GM18517 (cell line): Measurements from ENCODE around the gene CDKN1C.
"Not testable (repeated sequence)": the region's sequence is repeated elsewhere in the genome, so short reads cannot be mapped to it uniquely, and the experiment has no call there.

Experiments
- ATAC-seq: cut with Tn5 transposase; IDR thresholded peaks from one replicate; pipeline ENCODE4 v1.9.1; 2021; ENCODE audit warnings: mild to moderate bottlenecking, moderate library complexity; ENCODE audit not compliant: unreplicated experiment

CDKN1C gene

DNA sequence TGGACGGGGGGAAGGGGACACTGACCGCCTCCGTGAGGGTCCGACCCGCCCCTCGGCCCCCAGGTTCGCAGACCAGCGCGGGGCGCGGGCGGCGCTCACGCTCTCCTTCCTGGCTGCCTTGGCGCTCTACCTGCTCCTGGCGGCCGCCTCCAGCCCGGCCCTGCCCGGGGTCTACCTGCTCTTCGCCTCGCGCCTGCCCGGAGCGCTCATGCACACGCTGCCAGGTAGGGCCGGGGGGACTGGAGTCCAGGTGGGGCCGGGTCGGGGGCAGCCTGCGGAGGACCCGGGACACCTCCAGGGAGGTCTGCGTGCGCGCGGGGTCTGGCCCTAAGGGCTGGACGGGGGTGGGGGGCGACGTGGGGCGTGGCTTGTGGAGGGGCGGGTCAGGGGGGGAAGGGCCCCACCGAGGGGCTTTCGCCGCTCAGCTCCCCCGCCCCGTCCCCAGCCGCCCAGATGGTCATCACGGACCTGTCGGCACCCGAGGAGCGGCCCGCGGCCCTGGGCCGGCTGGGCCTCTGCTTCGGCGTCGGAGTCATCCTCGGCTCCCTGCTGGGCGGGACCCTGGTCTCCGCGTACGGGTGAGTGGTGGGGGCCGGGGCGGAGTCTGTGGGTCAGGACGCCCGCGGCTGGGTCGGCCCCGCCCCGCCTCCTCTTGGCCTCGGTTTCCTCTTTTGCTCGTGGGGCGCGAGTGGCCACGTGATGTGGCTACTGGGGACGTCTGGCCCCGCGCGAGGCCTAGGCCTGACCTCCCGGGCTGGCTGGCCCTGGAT lies 23.7 kb upstream of the CDKN1C start:
- ATAC-seq, result no peak

DNA sequence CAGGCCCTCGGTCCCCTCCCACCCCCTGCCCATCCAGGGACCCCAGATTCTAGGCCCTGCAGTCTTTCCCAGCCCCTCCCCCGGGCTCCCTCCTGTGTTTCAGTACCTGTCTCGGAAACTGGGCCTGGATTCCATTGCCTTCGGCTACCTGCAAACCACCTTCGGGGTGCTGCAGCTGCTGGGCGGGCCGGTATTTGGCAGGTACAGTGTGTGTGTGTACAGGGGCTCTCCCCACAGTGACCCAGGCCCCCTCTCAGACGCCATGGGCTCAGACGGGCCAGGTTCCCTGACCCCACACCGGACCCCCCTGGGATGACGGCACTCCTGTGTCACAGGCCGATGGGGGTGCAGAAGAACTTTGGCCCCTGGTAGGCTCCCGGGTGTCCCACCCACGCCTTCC lies 22.6 kb upstream of the CDKN1C start:
- ATAC-seq, result no peak

DNA sequence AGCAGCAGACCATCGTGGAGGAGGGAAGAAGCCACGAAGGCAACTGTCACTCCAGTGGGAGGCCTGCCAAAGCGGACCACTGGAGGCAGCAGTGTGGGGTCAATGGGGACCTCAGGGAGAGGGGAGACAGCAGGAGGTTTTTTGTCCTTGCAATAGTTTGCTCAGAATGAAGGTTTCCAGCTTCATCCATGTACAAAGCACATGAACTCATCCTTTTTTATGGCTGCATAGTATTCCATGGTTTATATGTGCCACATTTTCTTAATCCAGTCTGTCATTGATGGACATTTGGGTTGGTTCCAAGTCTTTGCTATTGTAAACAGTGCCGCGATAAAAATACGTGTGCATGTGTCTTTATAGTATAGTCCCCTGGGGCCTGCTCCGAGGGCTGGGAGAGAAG lies 19.7 kb upstream of the CDKN1C start:
- not testable (repeated sequence) for ATAC-seq

DNA sequence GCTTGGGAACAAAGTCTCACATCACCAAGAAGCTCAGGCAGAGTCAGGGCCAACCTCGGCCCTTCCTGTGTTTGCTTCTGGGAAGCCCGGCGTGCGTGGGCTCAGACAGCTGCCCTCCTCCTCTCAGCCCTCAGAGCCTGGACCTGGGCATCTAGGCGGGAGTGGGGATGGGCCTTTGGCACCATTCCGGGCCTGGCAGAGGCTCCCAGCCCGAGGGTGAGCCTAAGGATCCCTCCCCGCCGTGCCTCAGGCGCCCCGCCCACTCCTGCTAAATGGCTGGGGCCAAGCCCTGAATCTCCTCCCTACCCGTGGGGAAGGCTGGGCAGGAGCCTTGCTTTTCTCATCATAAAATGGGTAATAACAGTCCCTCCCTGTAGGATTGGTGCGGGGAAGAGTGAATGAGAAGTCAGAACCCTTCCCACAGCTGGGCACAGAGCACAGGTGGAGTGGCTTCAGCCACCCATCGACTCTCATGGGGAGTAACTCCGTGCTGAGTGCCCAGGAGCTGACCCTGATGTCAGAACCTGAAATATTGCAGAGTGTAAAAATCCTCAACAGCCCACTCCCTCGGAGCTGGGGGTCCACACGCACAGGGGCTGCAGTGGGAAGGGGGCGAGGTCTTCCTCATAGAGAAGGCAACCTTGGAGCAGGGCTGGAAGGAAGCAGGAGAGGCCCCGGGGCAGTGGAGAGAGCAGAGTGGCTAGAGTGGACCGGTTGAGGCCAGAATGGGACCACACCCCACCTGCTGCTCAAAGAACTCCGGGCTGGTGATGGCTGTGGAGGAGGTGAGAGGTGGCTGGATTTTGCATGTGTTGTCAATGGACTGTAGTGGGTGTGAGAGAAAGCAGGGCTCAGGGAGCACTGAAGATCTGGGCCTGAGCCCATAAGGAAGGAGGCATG lies 18.8 kb upstream of the CDKN1C start:
- ATAC-seq, result no peak

DNA sequence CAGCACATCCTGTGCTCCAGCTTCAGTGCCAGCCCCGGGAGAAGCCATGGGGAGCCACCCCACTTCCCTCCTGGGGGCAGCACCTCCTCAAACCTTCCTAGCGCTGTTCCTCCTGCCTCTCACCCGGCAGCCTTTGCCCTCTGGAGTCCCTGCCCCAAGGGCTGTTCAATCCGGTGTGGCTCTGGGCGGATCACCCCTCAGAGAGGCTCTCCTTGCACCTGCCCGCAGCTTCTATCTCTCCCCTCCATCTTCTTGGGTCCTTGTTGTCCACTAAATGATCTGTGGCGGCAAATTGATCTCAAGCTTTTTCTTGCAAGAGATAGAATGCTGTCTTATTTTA lies 18.1 kb upstream of the CDKN1C start:
- no peak for ATAC-seq

DNA sequence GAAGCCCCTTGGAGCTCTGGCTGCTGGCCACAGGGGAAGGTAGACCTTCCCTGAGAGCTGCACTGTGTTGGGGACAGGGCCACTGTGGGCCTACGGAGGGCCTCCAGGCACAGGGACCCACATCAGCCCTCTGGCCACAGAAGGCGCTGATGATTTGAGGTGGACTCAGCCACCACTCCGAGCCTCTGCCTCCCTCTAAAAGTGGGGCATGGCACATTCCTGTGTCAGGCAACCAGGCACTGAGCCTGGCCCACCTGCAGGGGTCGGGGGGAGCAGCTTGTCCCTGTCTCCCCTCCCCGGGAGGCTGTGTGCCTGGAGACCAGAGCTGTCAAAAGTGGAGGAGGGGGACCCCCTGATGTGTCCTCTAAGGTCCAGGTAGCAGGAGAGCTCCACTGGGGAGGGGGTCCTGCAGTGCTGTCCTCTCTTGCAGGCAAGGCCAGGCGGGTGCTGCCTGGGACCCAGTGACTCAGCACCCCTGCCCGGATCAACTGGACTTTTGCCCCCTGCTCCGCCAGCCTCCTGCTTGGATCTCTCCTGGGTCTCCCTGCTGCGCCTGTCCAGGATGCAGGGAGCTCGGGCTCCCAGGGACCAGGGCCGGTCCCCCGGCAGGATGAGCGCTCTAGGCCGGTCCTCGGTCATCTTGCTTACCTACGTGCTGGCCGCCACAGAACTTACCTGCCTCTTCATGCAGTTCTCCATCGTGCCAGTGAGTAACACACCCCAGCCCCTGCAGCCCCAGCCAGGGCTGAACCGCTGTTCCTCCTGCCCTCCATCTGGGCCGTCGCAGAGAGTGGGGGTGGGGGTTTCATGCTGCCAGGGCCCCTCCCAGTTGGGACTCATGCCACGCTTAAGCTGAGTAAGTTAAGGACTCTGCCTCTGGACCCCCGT lies 17.5 kb upstream of the CDKN1C start:
- ATAC-seq, result no peak

DNA sequence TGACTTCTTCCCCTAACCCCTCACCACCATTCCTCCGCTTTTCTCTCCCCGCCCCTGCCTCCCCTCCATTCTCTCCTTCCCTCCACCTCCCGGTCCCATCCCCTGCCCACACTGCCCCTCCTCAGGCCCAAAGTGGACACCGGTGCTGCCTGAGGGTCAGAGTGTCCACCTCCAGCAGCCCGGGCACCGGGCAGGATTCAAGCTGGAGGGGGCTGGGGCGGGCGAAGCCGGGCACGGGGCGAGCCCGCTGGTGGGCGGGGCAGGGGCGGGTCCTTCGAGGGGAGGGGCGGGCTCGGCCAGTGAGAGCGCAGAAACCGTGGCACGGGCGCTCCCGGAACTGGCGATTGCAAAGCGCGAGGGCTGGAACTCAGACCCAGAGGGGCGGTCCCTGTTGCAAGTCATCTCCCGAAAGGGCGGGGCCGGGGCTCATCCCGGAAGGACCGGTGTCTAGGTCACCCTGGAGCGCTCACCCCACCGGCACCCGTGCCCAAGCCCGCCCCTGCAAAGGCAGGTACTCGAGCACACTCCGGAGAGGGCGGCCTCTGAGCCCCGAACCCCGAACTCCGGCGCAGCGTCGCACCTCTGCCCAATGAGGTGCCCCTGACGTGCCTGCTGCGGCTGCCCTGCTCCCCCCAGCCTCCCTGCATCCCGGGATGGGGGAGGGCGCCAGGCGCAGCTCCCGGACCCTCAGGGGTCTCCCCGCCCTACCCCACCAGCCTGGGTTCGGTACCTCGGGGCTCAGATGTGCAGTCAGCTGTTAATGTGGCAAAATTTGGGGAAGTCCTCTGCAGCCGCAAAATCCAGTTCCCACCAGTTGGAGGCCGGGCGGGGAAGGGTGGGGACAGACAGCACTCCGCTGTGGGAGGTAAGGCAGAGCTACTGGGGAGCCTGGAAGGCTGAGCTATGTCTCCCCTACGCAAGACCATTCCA lies 16.5 kb upstream of the CDKN1C start:
- ATAC-seq, result peak; percentile 94

DNA sequence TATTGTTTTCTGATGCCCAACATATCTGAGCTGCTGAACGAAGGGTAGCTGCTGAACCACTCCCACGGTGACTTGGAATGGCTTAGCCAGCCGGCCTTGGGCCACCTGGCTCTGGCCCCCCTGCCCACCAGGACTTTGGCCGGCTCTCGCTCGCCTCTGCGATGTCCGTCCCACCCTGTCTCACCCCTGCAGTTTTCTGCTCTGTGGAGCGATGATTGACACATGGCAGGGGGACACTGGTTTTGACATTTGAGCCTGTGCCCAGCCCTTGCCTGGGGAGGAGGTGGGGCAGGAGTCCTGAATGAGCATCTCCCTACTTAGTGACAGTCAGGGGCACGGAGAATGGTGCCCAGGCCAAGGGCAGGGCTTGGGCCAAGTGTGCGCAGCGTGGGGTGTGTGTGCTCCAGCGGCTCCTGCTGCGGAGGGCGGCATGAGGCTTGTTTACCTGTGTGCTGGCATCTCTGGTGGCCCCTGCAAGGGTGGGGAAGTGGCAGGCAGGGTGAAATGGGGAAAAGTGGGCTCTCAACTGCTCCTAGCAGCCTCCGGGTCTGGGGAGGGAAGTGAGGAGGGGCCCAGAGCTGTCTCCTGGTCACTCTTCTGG lies 15.7 kb upstream of the CDKN1C start:
- no peak for ATAC-seq

DNA sequence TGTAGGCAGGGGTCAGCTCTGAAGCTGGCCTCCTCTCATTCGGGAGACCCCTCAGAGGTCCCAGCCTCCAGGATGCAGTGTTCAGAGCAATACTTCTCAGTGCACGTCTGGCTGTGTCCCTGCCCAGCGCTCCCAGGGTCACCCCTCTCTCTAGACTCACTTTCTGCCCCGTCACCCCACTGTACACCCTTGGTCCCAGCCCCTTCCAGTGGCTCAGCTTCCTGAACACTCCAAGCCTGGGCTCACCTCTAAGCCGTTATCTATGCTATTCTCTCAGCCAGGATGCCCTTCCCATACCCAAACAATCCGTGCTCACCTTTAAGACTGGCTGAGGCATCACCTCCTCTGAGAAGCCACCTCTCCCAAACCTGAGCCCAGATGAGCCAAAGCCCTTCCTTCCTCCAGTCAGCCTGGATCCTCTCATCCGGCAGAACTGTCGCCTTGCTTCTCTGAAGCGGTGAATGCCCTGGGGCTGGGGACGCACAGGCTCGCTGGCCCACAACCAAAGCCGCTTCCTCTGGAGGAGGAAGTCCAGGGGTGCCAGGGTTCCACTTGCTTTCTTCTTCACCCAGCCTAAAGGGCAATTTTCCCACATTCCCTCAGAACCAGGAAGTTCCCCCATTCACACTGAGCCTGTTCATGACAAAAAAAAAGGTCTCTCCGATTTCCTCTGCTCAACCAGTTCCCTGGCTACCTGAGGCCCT lies 13.7 kb upstream of the CDKN1C start:
- no peak for ATAC-seq

DNA sequence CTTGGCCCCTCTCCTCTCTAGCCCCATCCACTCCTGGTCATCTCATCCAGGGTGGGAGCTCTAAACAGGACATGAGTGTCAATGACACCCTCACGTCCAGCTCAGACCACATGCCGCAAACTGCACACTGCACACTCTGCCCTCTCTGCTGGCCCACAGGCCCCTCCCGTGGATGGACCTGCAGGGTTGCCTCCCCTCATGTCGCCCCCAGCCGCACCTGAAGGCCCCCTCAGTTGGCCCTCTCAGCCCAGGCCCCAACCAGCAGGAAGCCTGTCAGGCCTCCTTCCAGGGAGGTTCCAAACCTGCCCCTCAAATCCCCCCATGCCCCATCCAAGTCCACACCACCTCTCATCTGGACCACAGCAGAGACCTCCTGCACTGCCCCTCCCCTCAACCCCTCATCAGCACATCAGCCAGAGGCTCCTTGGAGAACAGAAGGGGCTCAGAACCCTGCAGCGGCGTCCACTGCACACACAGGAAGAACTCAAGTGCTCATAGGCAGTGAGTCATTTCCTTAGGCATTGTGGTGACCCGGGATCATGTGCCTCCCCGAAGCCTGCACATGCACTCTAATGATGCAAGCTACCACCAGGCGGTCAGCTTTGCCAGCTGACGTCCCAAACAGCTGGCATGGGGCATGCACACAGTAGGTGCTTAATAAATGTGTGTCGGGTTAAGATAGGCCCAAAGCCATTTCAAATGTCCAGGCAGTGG lies 12.9 kb upstream of the CDKN1C start:
- no peak for ATAC-seq

DNA sequence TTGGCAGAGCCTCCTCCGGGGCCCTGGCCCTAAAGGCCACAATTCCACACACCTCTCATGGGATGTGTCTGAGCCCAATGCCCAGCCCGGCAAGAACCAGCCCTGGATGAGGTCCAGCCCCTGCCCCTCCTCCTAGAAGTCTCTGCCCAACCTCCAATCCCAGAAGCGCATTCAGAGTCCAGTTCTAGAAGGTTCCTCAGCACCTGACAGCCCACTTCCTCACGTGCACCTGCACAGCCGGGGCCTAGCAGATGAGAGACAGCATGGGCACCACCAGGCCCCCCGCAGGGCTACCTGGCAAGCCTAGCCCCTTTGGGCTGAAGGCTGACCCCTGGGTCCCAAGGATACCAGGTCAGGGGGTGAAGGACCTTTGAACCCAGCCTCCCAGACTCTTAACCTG lies 11.5 kb upstream of the CDKN1C start:
- ATAC-seq, result no peak

DNA sequence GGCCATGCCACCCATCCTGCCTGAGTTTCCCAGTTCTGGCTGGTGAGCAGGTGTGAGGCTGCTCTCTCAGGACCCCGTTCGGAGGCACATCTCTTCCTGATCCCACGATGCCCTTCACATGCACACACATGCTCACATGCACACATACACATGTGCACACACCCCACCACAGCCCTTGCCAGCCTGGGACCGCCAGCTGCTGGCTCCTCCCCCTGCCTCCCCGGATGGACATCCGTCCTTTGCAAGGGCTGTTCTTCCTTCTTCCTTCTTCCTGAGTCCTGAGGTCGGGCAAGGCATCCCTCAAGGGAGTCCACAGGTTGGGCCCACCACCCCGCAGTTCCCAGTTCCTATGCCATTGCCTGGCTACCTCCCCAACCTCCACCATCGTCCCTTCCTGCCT lies 10.5 kb upstream of the CDKN1C start:
- ATAC-seq, result no peak

DNA sequence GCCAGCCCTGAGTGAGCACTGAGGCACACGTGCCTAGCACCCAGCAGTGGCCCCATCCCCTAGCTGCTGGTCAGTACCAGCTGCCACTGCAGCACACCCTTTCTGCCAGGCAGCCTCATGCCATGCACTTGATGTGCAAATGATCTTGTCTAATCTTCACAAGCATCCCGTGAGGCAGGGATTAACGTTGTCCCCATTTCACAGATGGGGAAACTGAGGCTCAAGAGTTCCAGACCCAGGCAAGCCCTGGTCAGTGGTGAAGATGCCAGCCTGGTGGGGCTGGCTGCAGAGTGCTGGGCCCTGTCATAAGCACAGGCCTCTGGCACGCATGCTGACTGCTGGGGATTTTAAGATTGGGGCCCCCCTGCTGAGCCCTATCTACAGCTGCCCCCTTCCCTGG lies 8.4 kb upstream of the CDKN1C start:
- ATAC-seq, result no peak

DNA sequence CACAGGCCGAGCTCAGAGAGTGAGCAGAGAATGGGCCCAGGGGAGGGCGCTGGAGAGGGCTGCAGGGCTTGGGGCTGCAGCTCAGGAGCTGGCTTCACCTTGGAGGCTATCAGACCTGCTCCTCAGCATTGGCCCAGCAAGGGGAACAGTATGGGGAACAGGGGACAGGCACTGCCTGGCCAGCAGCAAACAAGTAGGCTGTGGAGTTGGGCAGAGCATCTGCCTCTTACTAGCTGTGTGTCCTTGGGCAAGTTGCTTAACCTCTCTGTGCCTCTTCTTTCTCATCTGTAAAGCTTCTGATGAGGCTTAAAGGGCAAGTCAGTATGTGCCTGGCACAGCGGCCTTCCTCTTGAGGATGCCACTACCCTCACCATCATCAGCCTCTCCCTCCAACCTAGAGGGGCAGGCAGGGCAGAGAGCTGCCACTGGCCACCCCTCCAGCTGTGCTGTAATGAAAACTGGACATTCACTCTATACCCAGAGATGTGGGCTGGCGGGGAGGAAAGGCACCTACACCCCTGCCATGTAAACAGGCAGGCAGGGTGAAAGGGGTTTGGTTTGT lies 7.5 kb upstream of the CDKN1C start:
- no peak for ATAC-seq

DNA sequence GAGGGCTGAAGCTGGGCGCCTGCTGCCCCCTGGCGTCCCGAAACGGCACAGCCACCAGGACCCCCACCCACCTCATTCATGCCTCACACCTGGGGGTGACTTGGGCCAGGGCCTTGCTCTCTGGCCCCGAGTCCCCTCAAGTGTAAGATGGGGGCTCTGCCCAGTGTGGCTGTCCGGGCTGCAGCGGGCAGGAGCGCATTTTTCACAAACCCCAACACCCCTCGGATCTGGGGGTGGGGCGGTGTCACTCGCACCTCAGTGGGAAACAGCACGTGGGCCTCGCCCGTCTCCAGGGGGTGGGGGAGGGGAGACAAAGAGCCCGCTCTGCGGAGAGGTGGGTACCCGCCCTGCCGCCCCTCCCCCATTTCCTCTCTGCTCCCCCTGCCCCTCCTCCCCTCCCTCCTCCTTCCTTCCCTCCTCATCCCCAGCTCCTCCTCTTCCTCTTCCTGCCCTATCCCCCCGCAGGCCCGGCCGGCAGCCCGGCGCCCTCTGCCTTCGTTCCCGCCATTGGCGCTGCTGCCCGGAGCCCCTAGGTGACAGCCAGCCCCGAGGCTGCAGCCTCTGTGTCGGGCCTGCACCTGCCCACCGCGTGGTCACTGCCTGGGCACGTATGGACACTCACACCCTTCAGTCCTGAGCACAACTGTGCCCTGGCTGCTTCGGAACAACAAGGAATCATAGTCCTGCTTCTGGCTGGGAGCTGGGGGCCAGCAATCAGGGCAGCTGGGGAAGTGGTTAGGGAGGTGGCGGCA lies 6.8 kb upstream of the CDKN1C start:
- ATAC-seq, result no peak

DNA sequence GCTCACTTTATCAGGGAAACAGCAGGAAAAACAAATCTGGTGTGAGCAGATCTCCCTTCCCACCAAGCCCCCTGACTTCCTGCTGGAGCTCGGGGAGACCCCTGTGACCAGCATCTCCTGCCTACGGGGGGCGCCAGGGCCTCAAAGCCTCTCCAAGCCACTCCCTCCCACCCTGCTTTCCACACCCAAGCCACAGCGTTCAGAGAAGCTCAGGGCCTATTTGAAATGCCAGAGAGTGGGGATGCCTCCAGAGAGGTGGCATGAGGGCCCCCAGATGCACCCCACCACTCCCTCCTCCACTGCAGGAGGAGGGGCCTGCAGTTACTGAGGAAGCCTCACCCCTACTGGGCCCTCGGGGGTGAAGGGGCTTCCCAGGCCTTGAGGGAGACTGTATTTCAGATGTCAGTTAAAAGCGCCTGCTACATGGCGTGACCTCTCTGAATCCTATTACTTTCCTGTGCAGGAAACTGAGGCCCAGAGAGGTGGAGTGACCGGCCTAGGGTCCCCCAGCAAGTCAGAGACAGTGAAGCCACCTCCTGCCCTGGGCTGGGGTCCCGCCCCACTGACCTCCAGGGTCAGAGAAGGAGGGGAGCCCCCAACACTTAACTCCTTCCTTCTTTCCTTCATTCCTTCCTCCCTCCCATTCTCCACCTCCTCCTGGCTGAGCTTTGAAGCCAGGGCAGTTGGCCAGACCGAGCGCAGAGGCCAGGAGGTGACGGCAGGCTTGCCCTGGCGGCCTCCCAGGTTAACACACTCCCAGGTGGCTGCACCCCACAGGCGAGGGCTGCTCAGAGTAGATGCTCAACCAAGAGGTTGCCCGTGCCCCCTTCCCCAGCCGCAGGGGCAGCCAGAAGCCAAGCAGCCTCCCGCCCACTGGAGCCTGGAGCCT lies 6.0 kb upstream of the CDKN1C start:
- no peak for ATAC-seq
